Nephron (organoid): ENCODE data around the gene ATP6V0A4.
"Not testable (repeated sequence)": the region's sequence is repeated elsewhere in the genome, so short reads cannot be mapped to it uniquely, and the experiment has no call there.

Experiments
- H3K27ac Mint-ChIP-seq, 3 experiments: 2 replicates each; pipeline ENCODE4 v1.8.0; 2020; ENCODE audit warnings: mixed read lengths in 3 of 3, mild to moderate bottlenecking in 2 of 3, moderate library complexity in 1 of 3
- H3K27me3 Mint-ChIP-seq: 2 replicates; pipeline ENCODE4 v1.8.0; 2021; ENCODE audit warnings: low read depth, mild to moderate bottlenecking, moderate library complexity, mixed read lengths
- H3K36me3 Mint-ChIP-seq: 2 replicates; pipeline ENCODE4 v1.8.0; 2020; ENCODE audit warnings: low read depth, mixed read lengths
- H3K4me1 Mint-ChIP-seq: 2 replicates; pipeline ENCODE4 v1.8.0; 2020; ENCODE audit warnings: mixed read lengths
- H3K4me3 Mint-ChIP-seq, 3 experiments: 2 replicates each; pipeline ENCODE4 v1.8.0; 2020; ENCODE audit warnings: mild to moderate bottlenecking in 3 of 3, mixed read lengths in 3 of 3, moderate library complexity in 2 of 3
- H3K9me3 Mint-ChIP-seq: 2 replicates; pipeline ENCODE4 v1.8.0; 2020; ENCODE audit warnings: mixed read lengths
- CTCF ChIP-seq, 3 experiments: fragments of 200-600 bp; sonication (generic); IDR thresholded peaks; one replicate each; pipeline ENCODE4 v1.5.0; 2021; ENCODE audit warnings: antibody characterized with exemption in 3 of 3; ENCODE audit not compliant: unreplicated experiment in 3 of 3

Gene ATP6V0A4

GRCh38 chr7:138691178-138691577 lies 106.8 kb downstream of the ATP6V0A4 start:
- TF ChIP-seq CTCF (IDR thresholded peaks at IDR 0.05; ENCODE audit: unreplicated experiment in 3 of 3), result no peak
- no peaks in the 10 kb centered on the region for H3K4me1 Mint-ChIP-seq
- no peak overlapping the region for H3K27ac Mint-ChIP-seq
- peaks cover 3% of the 10 kb centered on the region for H3K27me3 Mint-ChIP-seq
- H3K4me3 Mint-ChIP-seq, result no peak overlapping the region
- H3K9me3 Mint-ChIP-seq, result no peaks in the 10 kb centered on the region
- no peaks in the 10 kb centered on the region for H3K36me3 Mint-ChIP-seq

GRCh38 chr7:138690495-138690894 lies 107.5 kb downstream of the ATP6V0A4 start:
- Mint-ChIP-seq H3K4me3 (no peak overlapping the region), H3K4me1 (no peaks in the 10 kb centered on the region), H3K27ac (no peak overlapping the region), H3K36me3 (no peaks in the 10 kb centered on the region), H3K9me3 (no peaks in the 10 kb centered on the region), H3K27me3 (peaks cover 3% of the 10 kb centered on the region)
- no peak for TF ChIP-seq CTCF (IDR thresholded peaks at IDR 0.05; ENCODE audit: unreplicated experiment in 3 of 3)

GRCh38 chr7:138688037-138688436 lies 110.0 kb downstream of the ATP6V0A4 start:
- H3K36me3 Mint-ChIP-seq, H3K27ac Mint-ChIP-seq: not testable (repeated sequence)

GRCh38 chr7:138684340-138684739 lies 113.7 kb downstream of the ATP6V0A4 start:
- H3K9me3 Mint-ChIP-seq, result no peaks in the 10 kb centered on the region
- no peak for TF ChIP-seq CTCF (IDR thresholded peaks at IDR 0.05; ENCODE audit: unreplicated experiment in 3 of 3)
- H3K27ac Mint-ChIP-seq, result no peak overlapping the region

More at GRCh38 chr7:138688037-138688436, 110.0 kb downstream of the ATP6V0A4 start:
- not testable (repeated sequence) for H3K27me3 Mint-ChIP-seq, H3K4me3 Mint-ChIP-seq, H3K4me1 Mint-ChIP-seq, H3K9me3 Mint-ChIP-seq

GRCh38 chr7:138679793-138680192 lies 118.2 kb downstream of the ATP6V0A4 start:
- no peak for TF ChIP-seq CTCF (IDR thresholded peaks at IDR 0.05; ENCODE audit: unreplicated experiment in 3 of 3)
- Mint-ChIP-seq H3K9me3 (no peaks in the 10 kb centered on the region), H3K4me3 (no peak overlapping the region), H3K27me3 (no peaks in the 10 kb centered on the region), H3K27ac (no peak overlapping the region), H3K36me3 (no peaks in the 10 kb centered on the region), H3K4me1 (no peaks in the 10 kb centered on the region)

More at GRCh38 chr7:138684340-138684739, 113.7 kb downstream of the ATP6V0A4 start:
- Mint-ChIP-seq H3K4me1 (no peaks in the 10 kb centered on the region), H3K4me3 (no peak overlapping the region), H3K36me3 (no peaks in the 10 kb centered on the region), H3K27me3 (no peaks in the 10 kb centered on the region)

GRCh38 chr7:138670594-138670993 lies 127.4 kb downstream of the ATP6V0A4 start:
- TF ChIP-seq CTCF (IDR thresholded peaks at IDR 0.05; ENCODE audit: unreplicated experiment in 3 of 3), result no peak
- no peak overlapping the region for H3K27ac Mint-ChIP-seq
- H3K9me3 Mint-ChIP-seq, result peaks cover 5% of the 10 kb centered on the region
- peaks cover 5% of the 10 kb centered on the region for H3K36me3 Mint-ChIP-seq
- H3K4me1 Mint-ChIP-seq, result peaks cover 10% of the 10 kb centered on the region
- H3K4me3 Mint-ChIP-seq, result no peak overlapping the region
- no peaks in the 10 kb centered on the region for H3K27me3 Mint-ChIP-seq
